ENCODE results near the gene PRDX4.
A peak's percentile ranks its signal among the peaks of the same experiment; 100 is the strongest.
"Not testable (repeated sequence)": the region's sequence is repeated elsewhere in the genome, so short reads cannot be mapped to it uniquely, and the experiment has no call there.

The PRDX4 gene

GRCh38 chrX:23673108-23673507 lies 5.8 kb downstream of the PRDX4 start:
- Histone ChIP-seq H3K27ac (ENCODE audit: low read length) (no peak overlapping the region), H3K9me3 (ENCODE audit: insufficient read depth, low read length, severe bottlenecking) (no peaks in the 10 kb centered on the region), H4K20me1 (ENCODE audit: insufficient read depth, low read length) (no peaks in the 10 kb centered on the region), H3K4me3 (ENCODE audit: low read depth in 1 of 2, low read length in 2 of 2) (no peak overlapping the region), H3K9ac (ENCODE audit: low read depth, low read length) (no peak overlapping the region), H3K4me1 (ENCODE audit: insufficient read depth, low read length) (peaks cover 17% of the 10 kb centered on the region; the same call in 1 of the 2 replicates), H3K36me3 (ENCODE audit: insufficient read depth, low read length) (peaks cover 42% of the 10 kb centered on the region), H3K27me3 (ENCODE audit: insufficient read depth, low read length, poor library complexity) (no peaks in the 10 kb centered on the region), H2AFZ (ENCODE audit: low read depth, low read length) (no peak overlapping the region), H3K79me2 (ENCODE audit: insufficient read depth, low read length) (peaks cover 24% of the 10 kb centered on the region), H3K4me2 (ENCODE audit: insufficient read depth, low read length) (no peak overlapping the region)
- ATAC-seq (ENCODE audit: insufficient read depth, low read depth), result no peak
- DNase-seq, result no peak
- TF ChIP-seq EZH2 (IDR thresholded peaks at IDR 0.05; ENCODE audit: borderline replicate concordance, low read depth, low read length, severe bottlenecking) (no peak), CTCF (IDR thresholded peaks at IDR 0.05; ENCODE audit: borderline replicate concordance, extremely low read depth, low read length, poor library complexity, severe bottlenecking) (no peak)

- not testable (repeated sequence) for ATAC-seq (ENCODE audit: insufficient read depth, low read depth); H2AFZ ChIP-seq (ENCODE audit: low read depth, low read length); H3K4me3 ChIP-seq (ENCODE audit: low read depth in 1 of 2, low read length in 2 of 2); H3K27me3 ChIP-seq (ENCODE audit: insufficient read depth, low read length, poor library complexity); H3K4me2 ChIP-seq (ENCODE audit: insufficient read depth, low read length); H3K9ac ChIP-seq (ENCODE audit: low read depth, low read length); H3K4me1 ChIP-seq (ENCODE audit: insufficient read depth, low read length); DNase-seq; H3K27ac ChIP-seq (ENCODE audit: low read length); H4K20me1 ChIP-seq (ENCODE audit: insufficient read depth, low read length); H3K79me2 ChIP-seq (ENCODE audit: insufficient read depth, low read length); H3K9me3 ChIP-seq (ENCODE audit: insufficient read depth, low read length, severe bottlenecking)
- peaks cover 32% of the 10 kb centered on the region for H3K36me3 ChIP-seq (ENCODE audit: insufficient read depth, low read length)
These were observed 9.2 kb downstream of the PRDX4 start for GRCh38 chrX:23676486-23676885.

GRCh38 chrX:23692166-23692565 lies 24.9 kb downstream of the PRDX4 start:
- no peak overlapping the region for H3K4me2 ChIP-seq (ENCODE audit: insufficient read depth, low read length)

GRCh38 chrX:23694606-23695005 lies 27.3 kb downstream of the PRDX4 start:
- peak overlapping the region; percentile 39; the same call in 1 of the 2 replicates for H3K4me2 ChIP-seq (ENCODE audit: insufficient read depth, low read length)
- no peaks in the 10 kb centered on the region for H4K20me1 ChIP-seq (ENCODE audit: insufficient read depth, low read length)
- no peaks in the 10 kb centered on the region for H3K36me3 ChIP-seq (ENCODE audit: insufficient read depth, low read length)
- no peaks in the 10 kb centered on the region for H3K27me3 ChIP-seq (ENCODE audit: insufficient read depth, low read length, poor library complexity)
- no peak overlapping the region for H3K4me3 ChIP-seq (ENCODE audit: low read depth in 1 of 2, low read length in 2 of 2)
- DNase-seq (peak; percentile 55), ATAC-seq (ENCODE audit: insufficient read depth, low read depth) (peak; percentile 87)
- H3K27ac ChIP-seq (ENCODE audit: low read length), result no peak overlapping the region
- H2AFZ ChIP-seq (ENCODE audit: low read depth, low read length), result no peak overlapping the region; the same call in 1 of the 2 replicates
- no peaks in the 10 kb centered on the region for H3K79me2 ChIP-seq (ENCODE audit: insufficient read depth, low read length)
- H3K9me3 ChIP-seq (ENCODE audit: insufficient read depth, low read length, severe bottlenecking), result no peaks in the 10 kb centered on the region
- H3K4me1 ChIP-seq (ENCODE audit: insufficient read depth, low read length), result peaks cover 2% of the 10 kb centered on the region; the same call in 1 of the 2 replicates
- no peak overlapping the region for H3K9ac ChIP-seq (ENCODE audit: low read depth, low read length)
- TF ChIP-seq CTCF (IDR thresholded peaks at IDR 0.05; ENCODE audit: borderline replicate concordance, extremely low read depth, low read length, poor library complexity, severe bottlenecking), result peak; percentile 67
- no peak for TF ChIP-seq EZH2 (IDR thresholded peaks at IDR 0.05; ENCODE audit: borderline replicate concordance, low read depth, low read length, severe bottlenecking)

More at GRCh38 chrX:23692166-23692565, 24.9 kb downstream of the PRDX4 start:
- H3K36me3 ChIP-seq (ENCODE audit: insufficient read depth, low read length), result no peaks in the 10 kb centered on the region
- no peak overlapping the region for H3K9ac ChIP-seq (ENCODE audit: low read depth, low read length)
- H3K27me3 ChIP-seq (ENCODE audit: insufficient read depth, low read length, poor library complexity), result no peaks in the 10 kb centered on the region
- peaks cover 2% of the 10 kb centered on the region; the same call in 1 of the 2 replicates for H3K4me1 ChIP-seq (ENCODE audit: insufficient read depth, low read length)
- H3K79me2 ChIP-seq (ENCODE audit: insufficient read depth, low read length), result no peaks in the 10 kb centered on the region
- H3K4me3 ChIP-seq (ENCODE audit: low read depth in 1 of 2, low read length in 2 of 2), result no peak overlapping the region
- no peak for TF ChIP-seq EZH2 (IDR thresholded peaks at IDR 0.05; ENCODE audit: borderline replicate concordance, low read depth, low read length, severe bottlenecking)
- no peak for TF ChIP-seq CTCF (IDR thresholded peaks at IDR 0.05; ENCODE audit: borderline replicate concordance, extremely low read depth, low read length, poor library complexity, severe bottlenecking)
- no peaks in the 10 kb centered on the region for H3K9me3 ChIP-seq (ENCODE audit: insufficient read depth, low read length, severe bottlenecking)
- H2AFZ ChIP-seq (ENCODE audit: low read depth, low read length), result no peak overlapping the region
- ATAC-seq (ENCODE audit: insufficient read depth, low read depth) (no peak), DNase-seq (no peak)
- H3K27ac ChIP-seq (ENCODE audit: low read length), result no peak overlapping the region
- no peaks in the 10 kb centered on the region for H4K20me1 ChIP-seq (ENCODE audit: insufficient read depth, low read length)
